GM23338 (cell line): ENCODE data around the gene HPS6. TPM values are rescaled to one million over a fixed set of nuclear protein-coding genes. Genes with fewer than 3 reads are reported as not detected.

ENCODE experiments used
- ATAC-seq: fragments of 200-7000 bp; cut with Tn5 transposase; 3 replicates; pipeline ENCODE4 v1.9.1; 2020
- DNase-seq: peaks from one replicate; pipeline ENCODE4 v3.0.0-alpha.2; 2015; ENCODE audit warnings: low spot score
- H2AFZ ChIP-seq: fragments of 200-600 bp; sonication (generic); 2 replicates; pipeline ENCODE4 v1.8.0; 2016; ENCODE audit warnings: antibody characterized with exemption, mild to moderate bottlenecking, moderate library complexity
- H3F3A ChIP-seq: fragments of 200-600 bp; sonication (generic); replicated peaks from 2 replicates; pipeline ENCODE4 v1.8.0; 2017; ENCODE audit warnings: antibody characterized with exemption, mixed run types, low read depth
- H3K27ac ChIP-seq: fragments of 200-600 bp; sonication (generic); 2 replicates; pipeline ENCODE4 v1.6.1; 2016; ENCODE audit warnings: low read depth
- H3K27me3 ChIP-seq: fragments of 200-600 bp; sonication (generic); 2 replicates; pipeline ENCODE4 v1.8.0; 2016; ENCODE audit warnings: mild to moderate bottlenecking, mixed run types, moderate library complexity; ENCODE audit not compliant: insufficient read depth
- H3K36me3 ChIP-seq: fragments of 200-600 bp; sonication (generic); 2 replicates; pipeline ENCODE4 v1.8.0; 2016; ENCODE audit warnings: mild to moderate bottlenecking; ENCODE audit not compliant: insufficient read depth
- H3K4me1 ChIP-seq: fragments of 200-600 bp; sonication (generic); 2 replicates; pipeline ENCODE4 v1.8.0; 2016; ENCODE audit warnings: mild to moderate bottlenecking, moderate library complexity; ENCODE audit not compliant: insufficient read depth
- H3K4me2 ChIP-seq: fragments of 200-600 bp; sonication (generic); 2 replicates; pipeline ENCODE4 v1.7.1; 2017; ENCODE audit warnings: mixed run types
- H3K4me3 ChIP-seq: fragments of 200-600 bp; sonication (generic); 2 replicates; pipeline ENCODE4 v1.6.1; 2016; ENCODE audit warnings: mixed run types
- H3K79me2 ChIP-seq: fragments of 200-600 bp; sonication (generic); replicated peaks from 2 replicates; pipeline ENCODE4 v1.8.0; 2017; ENCODE audit warnings: mild to moderate bottlenecking; ENCODE audit not compliant: insufficient read depth
- H3K9me2 ChIP-seq: fragments of 200-600 bp; sonication (generic); 2 replicates; pipeline ENCODE4 v1.8.0; 2017; ENCODE audit not compliant: insufficient read depth
- H4K20me1 ChIP-seq: fragments of 200-600 bp; sonication (generic); replicated peaks from 2 replicates; pipeline ENCODE4 v1.8.0; 2017; ENCODE audit warnings: mild to moderate bottlenecking; ENCODE audit not compliant: insufficient read depth
- H3K27ac Mint-ChIP-seq: 2 replicates; pipeline ENCODE4 v1.8.0; 2020; ENCODE audit warnings: inconsistent platforms, mild to moderate bottlenecking, moderate library complexity, mixed read lengths
- H3K27me3 Mint-ChIP-seq: 3 replicates; pipeline ENCODE4 v1.8.0; 2022; ENCODE audit warnings: low read depth, mild to moderate bottlenecking, moderate library complexity, mixed read lengths, inconsistent platforms; ENCODE audit not compliant: insufficient read depth, poor library complexity
- H3K36me3 Mint-ChIP-seq: 3 replicates; pipeline ENCODE4 v1.8.0; 2021; ENCODE audit warnings: low read depth, mild to moderate bottlenecking, inconsistent platforms, moderate library complexity, mixed read lengths
- H3K4me1 Mint-ChIP-seq: 3 replicates; pipeline ENCODE4 v1.8.0; 2020; ENCODE audit warnings: mild to moderate bottlenecking, inconsistent platforms, mixed read lengths
- H3K4me3 Mint-ChIP-seq: 3 replicates; pipeline ENCODE4 v1.8.0; 2021; ENCODE audit warnings: moderate library complexity, mild to moderate bottlenecking, inconsistent platforms, mixed read lengths
- H3K9me3 Mint-ChIP-seq: 3 replicates; pipeline ENCODE4 v1.8.0; 2020; ENCODE audit warnings: moderate library complexity, mild to moderate bottlenecking, inconsistent platforms, mixed read lengths
- CREB1 ChIP-seq: fragments of 250-450 bp; sonication (Bioruptor Pico); IDR thresholded peaks from 2 replicates; pipeline ENCODE4 v1.5.0; 2020; ENCODE audit warnings: low read depth, mild to moderate bottlenecking, moderate library complexity
- EZH2 ChIP-seq: fragments of 200-600 bp; sonication (generic); IDR thresholded peaks from one replicate; pipeline ENCODE4 v1.8.0; 2017; ENCODE audit warnings: antibody characterized with exemption, mild to moderate bottlenecking, low read depth; ENCODE audit not compliant: unreplicated experiment
- EZH2phosphoT487 ChIP-seq: fragments of 200-600 bp; sonication (generic); IDR thresholded peaks from one replicate; pipeline ENCODE4 v1.8.1; 2018; ENCODE audit warnings: antibody characterized with exemption; ENCODE audit not compliant: unreplicated experiment
- JUNB ChIP-seq: IDR thresholded peaks from one replicate; pipeline ENCODE4 v1.6.1; 2016; ENCODE audit warnings: antibody characterized with exemption; ENCODE audit not compliant: unreplicated experiment
- NANOG ChIP-seq: IDR thresholded peaks from 2 replicates; pipeline ENCODE4 v1.6.1; 2016; ENCODE audit warnings: antibody characterized with exemption, borderline replicate concordance
- POLR2AphosphoS5 ChIP-seq: IDR thresholded peaks from 2 replicates; pipeline ENCODE4 v1.6.1; 2016; ENCODE audit warnings: antibody characterized with exemption, low read depth
- STAT1 ChIP-seq: IDR thresholded peaks from one replicate; pipeline ENCODE4 v1.6.1; 2016; ENCODE audit warnings: antibody characterized with exemption; ENCODE audit not compliant: unreplicated experiment
- ZNF114 ChIP-seq: fragments of 250-450 bp; sonication (Bioruptor Pico); IDR thresholded peaks from 2 replicates; pipeline ENCODE4 v1.5.0; 2020; ENCODE audit warnings: mild to moderate bottlenecking, moderate library complexity
- ZNF331 ChIP-seq: fragments of 250-450 bp; sonication (Bioruptor Pico); IDR thresholded peaks from 2 replicates; pipeline ENCODE4 v1.5.0; 2020; ENCODE audit warnings: low read depth, mild to moderate bottlenecking, moderate library complexity
- polyA plus RNA-seq: library from polyadenylated mRNA; unstranded; fragments of >200 nt; fragmentation: Nextera tagmentation; extraction: Ambion mirVana; gene quantifications from 2 replicates; pipeline ENCODE4 v1.2.1, GENCODE V29; 2016
- total RNA-seq: library from RNA; depleted of rRNA; stranded (reverse); fragments of >200 nt; shearing (Covaris generic); gene quantifications from 2 replicates; pipeline ENCODE4 v1.2.3, GENCODE V29; 2014
- TF ChIP-seq, protein P1 (sequence below): IDR thresholded peaks from one replicate; pipeline ENCODE4 v1.6.1; 2018; ENCODE audit warnings: antibody characterized with exemption; ENCODE audit not compliant: unreplicated experiment
- TF ChIP-seq, protein P2 (sequence below): fragments of 250-450 bp; sonication (Bioruptor Pico); IDR thresholded peaks from 2 replicates; pipeline ENCODE4 v1.5.0; 2020; ENCODE audit warnings: mild to moderate bottlenecking, moderate library complexity
- TF ChIP-seq, protein P3 (sequence below): IDR thresholded peaks from 2 replicates; pipeline ENCODE4 v1.6.1; 2016; ENCODE audit warnings: antibody characterized with exemption
- TF ChIP-seq, protein P4 (sequence below), 2 experiments: fragments of 200-600 bp in 1 of 2; sonication (generic) in 1 of 2; conservative IDR thresholded peaks; 2 replicates each; pipeline versions ENCODE4 v1.5.1 to v1.6.1; 2016 to 2017; ENCODE audit warnings: antibody characterized with exemption in 2 of 2, low read depth in 2 of 2, mild to moderate bottlenecking in 2 of 2, moderate library complexity in 1 of 2

HPS6 gene
- total and polyA plus RNA-seq, 2 experiments from 2014 or later = 4.2 to 28.7 TPM

- peaks cover 2% of the 10 kb centered on the region for H3K27me3 Mint-ChIP-seq
- ATAC-seq = no peak
- Histone ChIP-seq H3K27me3 (no peaks in the 10 kb centered on the region), H3K79me2 (no peaks in the 10 kb centered on the region), H2AFZ (no peak overlapping the region), H3K4me1 (peaks cover 9% of the 10 kb centered on the region; the same call in 1 of the 2 replicates), H3K4me2 (no peak overlapping the region), H3F3A (no peaks in the 10 kb centered on the region), H3K27ac (no peak overlapping the region), H3K36me3 (peaks cover 13% of the 10 kb centered on the region; the same call in 1 of the 2 replicates), H3K4me3 (no peak overlapping the region), H3K9me2 (no peaks in the 10 kb centered on the region), H4K20me1 (no peaks in the 10 kb centered on the region)
- H3K9me3 Mint-ChIP-seq = no peaks in the 10 kb centered on the region
- no peak overlapping the region for H3K27ac Mint-ChIP-seq
- peaks cover 28% of the 10 kb centered on the region for H3K36me3 Mint-ChIP-seq
- H3K4me1 Mint-ChIP-seq = peaks cover 4% of the 10 kb centered on the region; the same call in 2 of the 3 replicates
- DNase-seq = no peak
- TF ChIP-seq JUNB = no peak
- TF ChIP-seq ZNF114 (CRISPR knock-in tag) = no peak
- TF ChIP-seq, protein P1, sequence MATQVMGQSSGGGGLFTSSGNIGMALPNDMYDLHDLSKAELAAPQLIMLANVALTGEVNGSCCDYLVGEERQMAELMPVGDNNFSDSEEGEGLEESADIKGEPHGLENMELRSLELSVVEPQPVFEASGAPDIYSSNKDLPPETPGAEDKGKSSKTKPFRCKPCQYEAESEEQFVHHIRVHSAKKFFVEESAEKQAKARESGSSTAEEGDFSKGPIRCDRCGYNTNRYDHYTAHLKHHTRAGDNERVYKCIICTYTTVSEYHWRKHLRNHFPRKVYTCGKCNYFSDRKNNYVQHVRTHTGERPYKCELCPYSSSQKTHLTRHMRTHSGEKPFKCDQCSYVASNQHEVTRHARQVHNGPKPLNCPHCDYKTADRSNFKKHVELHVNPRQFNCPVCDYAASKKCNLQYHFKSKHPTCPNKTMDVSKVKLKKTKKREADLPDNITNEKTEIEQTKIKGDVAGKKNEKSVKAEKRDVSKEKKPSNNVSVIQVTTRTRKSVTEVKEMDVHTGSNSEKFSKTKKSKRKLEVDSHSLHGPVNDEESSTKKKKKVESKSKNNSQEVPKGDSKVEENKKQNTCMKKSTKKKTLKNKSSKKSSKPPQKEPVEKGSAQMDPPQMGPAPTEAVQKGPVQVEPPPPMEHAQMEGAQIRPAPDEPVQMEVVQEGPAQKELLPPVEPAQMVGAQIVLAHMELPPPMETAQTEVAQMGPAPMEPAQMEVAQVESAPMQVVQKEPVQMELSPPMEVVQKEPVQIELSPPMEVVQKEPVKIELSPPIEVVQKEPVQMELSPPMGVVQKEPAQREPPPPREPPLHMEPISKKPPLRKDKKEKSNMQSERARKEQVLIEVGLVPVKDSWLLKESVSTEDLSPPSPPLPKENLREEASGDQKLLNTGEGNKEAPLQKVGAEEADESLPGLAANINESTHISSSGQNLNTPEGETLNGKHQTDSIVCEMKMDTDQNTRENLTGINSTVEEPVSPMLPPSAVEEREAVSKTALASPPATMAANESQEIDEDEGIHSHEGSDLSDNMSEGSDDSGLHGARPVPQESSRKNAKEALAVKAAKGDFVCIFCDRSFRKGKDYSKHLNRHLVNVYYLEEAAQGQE = no peak
- TF ChIP-seq CREB1 (CRISPR knock-in tag) = no peak
- no peak for TF ChIP-seq NANOG
- TF ChIP-seq STAT1 = no peak
- TF ChIP-seq, protein P2, sequence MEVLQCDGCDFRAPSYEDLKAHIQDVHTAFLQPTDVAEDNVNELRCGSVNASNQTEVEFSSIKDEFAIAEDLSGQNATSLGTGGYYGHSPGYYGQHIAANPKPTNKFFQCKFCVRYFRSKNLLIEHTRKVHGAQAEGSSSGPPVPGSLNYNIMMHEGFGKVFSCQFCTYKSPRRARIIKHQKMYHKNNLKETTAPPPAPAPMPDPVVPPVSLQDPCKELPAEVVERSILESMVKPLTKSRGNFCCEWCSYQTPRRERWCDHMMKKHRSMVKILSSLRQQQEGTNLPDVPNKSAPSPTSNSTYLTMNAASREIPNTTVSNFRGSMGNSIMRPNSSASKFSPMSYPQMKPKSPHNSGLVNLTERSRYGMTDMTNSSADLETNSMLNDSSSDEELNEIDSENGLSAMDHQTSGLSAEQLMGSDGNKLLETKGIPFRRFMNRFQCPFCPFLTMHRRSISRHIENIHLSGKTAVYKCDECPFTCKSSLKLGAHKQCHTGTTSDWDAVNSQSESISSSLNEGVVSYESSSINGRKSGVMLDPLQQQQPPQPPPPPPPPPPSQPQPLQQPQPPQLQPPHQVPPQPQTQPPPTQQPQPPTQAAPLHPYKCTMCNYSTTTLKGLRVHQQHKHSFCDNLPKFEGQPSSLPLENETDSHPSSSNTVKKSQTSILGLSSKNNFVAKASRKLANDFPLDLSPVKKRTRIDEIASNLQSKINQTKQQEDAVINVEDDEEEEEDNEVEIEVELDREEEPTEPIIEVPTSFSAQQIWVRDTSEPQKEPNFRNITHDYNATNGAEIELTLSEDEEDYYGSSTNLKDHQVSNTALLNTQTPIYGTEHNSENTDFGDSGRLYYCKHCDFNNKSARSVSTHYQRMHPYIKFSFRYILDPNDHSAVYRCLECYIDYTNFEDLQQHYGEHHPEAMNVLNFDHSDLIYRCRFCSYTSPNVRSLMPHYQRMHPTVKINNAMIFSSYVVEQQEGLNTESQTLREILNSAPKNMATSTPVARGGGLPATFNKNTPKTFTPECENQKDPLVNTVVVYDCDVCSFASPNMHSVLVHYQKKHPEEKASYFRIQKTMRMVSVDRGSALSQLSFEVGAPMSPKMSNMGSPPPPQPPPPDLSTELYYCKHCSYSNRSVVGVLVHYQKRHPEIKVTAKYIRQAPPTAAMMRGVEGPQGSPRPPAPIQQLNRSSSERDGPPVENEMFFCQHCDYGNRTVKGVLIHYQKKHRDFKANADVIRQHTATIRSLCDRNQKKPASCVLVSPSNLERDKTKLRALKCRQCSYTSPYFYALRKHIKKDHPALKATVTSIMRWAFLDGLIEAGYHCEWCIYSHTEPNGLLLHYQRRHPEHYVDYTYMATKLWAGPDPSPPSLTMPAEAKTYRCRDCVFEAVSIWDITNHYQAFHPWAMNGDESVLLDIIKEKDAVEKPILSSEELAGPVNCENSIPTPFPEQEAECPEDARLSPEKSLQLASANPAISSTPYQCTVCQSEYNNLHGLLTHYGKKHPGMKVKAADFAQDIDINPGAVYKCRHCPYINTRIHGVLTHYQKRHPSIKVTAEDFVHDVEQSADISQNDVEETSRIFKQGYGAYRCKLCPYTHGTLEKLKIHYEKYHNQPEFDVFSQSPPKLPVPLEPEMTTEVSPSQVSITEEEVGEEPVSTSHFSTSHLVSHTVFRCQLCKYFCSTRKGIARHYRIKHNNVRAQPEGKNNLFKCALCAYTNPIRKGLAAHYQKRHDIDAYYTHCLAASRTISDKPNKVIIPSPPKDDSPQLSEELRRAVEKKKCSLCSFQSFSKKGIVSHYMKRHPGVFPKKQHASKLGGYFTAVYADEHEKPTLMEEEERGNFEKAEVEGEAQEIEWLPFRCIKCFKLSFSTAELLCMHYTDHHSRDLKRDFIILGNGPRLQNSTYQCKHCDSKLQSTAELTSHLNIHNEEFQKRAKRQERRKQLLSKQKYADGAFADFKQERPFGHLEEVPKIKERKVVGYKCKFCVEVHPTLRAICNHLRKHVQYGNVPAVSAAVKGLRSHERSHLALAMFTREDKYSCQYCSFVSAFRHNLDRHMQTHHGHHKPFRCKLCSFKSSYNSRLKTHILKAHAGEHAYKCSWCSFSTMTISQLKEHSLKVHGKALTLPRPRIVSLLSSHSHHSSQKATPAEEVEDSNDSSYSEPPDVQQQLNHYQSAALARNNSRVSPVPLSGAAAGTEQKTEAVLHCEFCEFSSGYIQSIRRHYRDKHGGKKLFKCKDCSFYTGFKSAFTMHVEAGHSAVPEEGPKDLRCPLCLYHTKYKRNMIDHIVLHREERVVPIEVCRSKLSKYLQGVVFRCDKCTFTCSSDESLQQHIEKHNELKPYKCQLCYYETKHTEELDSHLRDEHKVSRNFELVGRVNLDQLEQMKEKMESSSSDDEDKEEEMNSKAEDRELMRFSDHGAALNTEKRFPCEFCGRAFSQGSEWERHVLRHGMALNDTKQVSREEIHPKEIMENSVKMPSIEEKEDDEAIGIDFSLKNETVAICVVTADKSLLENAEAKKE = no peak
- no peak for TF ChIP-seq POLR2AphosphoS5
- TF ChIP-seq, protein P3, sequence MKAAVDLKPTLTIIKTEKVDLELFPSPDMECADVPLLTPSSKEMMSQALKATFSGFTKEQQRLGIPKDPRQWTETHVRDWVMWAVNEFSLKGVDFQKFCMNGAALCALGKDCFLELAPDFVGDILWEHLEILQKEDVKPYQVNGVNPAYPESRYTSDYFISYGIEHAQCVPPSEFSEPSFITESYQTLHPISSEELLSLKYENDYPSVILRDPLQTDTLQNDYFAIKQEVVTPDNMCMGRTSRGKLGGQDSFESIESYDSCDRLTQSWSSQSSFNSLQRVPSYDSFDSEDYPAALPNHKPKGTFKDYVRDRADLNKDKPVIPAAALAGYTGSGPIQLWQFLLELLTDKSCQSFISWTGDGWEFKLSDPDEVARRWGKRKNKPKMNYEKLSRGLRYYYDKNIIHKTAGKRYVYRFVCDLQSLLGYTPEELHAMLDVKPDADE = no peak
- TF ChIP-seq EZH2 = no peak
- TF ChIP-seq EZH2phosphoT487 = no peak
- TF ChIP-seq, protein P4, sequence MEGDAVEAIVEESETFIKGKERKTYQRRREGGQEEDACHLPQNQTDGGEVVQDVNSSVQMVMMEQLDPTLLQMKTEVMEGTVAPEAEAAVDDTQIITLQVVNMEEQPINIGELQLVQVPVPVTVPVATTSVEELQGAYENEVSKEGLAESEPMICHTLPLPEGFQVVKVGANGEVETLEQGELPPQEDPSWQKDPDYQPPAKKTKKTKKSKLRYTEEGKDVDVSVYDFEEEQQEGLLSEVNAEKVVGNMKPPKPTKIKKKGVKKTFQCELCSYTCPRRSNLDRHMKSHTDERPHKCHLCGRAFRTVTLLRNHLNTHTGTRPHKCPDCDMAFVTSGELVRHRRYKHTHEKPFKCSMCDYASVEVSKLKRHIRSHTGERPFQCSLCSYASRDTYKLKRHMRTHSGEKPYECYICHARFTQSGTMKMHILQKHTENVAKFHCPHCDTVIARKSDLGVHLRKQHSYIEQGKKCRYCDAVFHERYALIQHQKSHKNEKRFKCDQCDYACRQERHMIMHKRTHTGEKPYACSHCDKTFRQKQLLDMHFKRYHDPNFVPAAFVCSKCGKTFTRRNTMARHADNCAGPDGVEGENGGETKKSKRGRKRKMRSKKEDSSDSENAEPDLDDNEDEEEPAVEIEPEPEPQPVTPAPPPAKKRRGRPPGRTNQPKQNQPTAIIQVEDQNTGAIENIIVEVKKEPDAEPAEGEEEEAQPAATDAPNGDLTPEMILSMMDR (conservative IDR thresholded peaks at IDR 0.05; ENCODE audit: low read depth in 2 of 2) = no peak
- TF ChIP-seq ZNF331 (CRISPR knock-in tag) = no peak
- H3K4me3 Mint-ChIP-seq = no peak overlapping the region
Measured at GRCh38 chr10:102027261-102027660, 37.9 kb upstream of the HPS6 start.
